ENCODE measurements around the gene PLEKHA7. TPM values are rescaled to one million over a fixed set of nuclear protein-coding genes. Genes with fewer than 3 reads are reported as not detected.

PLEKHA7 gene
- total and polyA plus RNA-seq, 2 of the 4 experiments (the other 2 are of a cell fraction), result 0.12 TPM; not detected in 1

GRCh38 chr11:16817351-16817750 is 196.9 kb downstream of the PLEKHA7 start:
- H3K36me3 ChIP-seq (ENCODE audit: control insufficient read depth, insufficient read depth, low read length), result no peaks in the 10 kb centered on the region
- no peak overlapping the region for H3K23ac ChIP-seq (ENCODE audit: low read depth, low read length)
- no peaks in the 10 kb centered on the region for H3K9me1 ChIP-seq (ENCODE audit: insufficient read depth, low read length)
- H3K27me3 ChIP-seq (ENCODE audit: control insufficient read depth, insufficient read depth, low read length), result peaks cover 48% of the 10 kb centered on the region
- no peak overlapping the region for H3K4me2 ChIP-seq (ENCODE audit: low read depth, low read length)
- no peaks in the 10 kb centered on the region for H3K9me3 ChIP-seq (ENCODE audit: control insufficient read depth, insufficient read depth, low read length)
- dilution Hi-C loops (cut with HindIII; ENCODE audit: low sequenced_read_pairs, unreplicated experiment) (no loop called here), intact Hi-C loops (cut with micrococcal nuclease) (no loop called here), in situ Hi-C loops (cut with MboI; ENCODE audit: low sequenced_read_pairs) (no loop called here)
- H2AK5ac ChIP-seq (ENCODE audit: low read depth, low read length), result no peak overlapping the region
- no peak overlapping the region for H3K18ac ChIP-seq (ENCODE audit: low read depth, low read length)
- ATAC-seq (ENCODE audit: low read depth) (no peak), DNase-seq (no peak)
- CTCF ChIA-PET, result no interaction called here
- no peaks in the 10 kb centered on the region for H3K79me1 ChIP-seq (ENCODE audit: low read depth in 1 of 2, low read length in 2 of 2)
- H4K8ac ChIP-seq (ENCODE audit: low read depth in 2 of 2, low read length in 2 of 2), result no peak overlapping the region
- H4K91ac ChIP-seq (ENCODE audit: insufficient read depth, low read depth, low read length), result no peak overlapping the region
- BruUV-seq (replicated peaks), result no TSS peak
- H3K4ac ChIP-seq (ENCODE audit: low read depth, low read length), result no peak overlapping the region
- no peaks in the 10 kb centered on the region for H4K20me1 ChIP-seq (ENCODE audit: insufficient read depth, low read length)
- H2BK20ac ChIP-seq (ENCODE audit: low read depth, low read length), result no peak overlapping the region
- TF ChIP-seq ELK1 (IDR thresholded peaks at IDR 0.05; ENCODE audit: borderline replicate concordance, low read depth, low read length) (no peak), USF2 (IDR thresholded peaks at IDR 0.05; ENCODE audit: low read depth, low read length) (no peak)
- H2AFZ ChIP-seq (replicated peaks; ENCODE audit: low read length, poor library complexity), result no peak overlapping the region
- H3K14ac ChIP-seq (replicated peaks; ENCODE audit: low read depth, low read length), result no peak overlapping the region
- WGBS, 2 experiments (ENCODE audit: extremely low coverage in 2 of 2, insufficient read length in 1 of 2), result no CpG with 5 or more reads among the region's 4 CpGs
- no peak overlapping the region for H2BK15ac ChIP-seq (ENCODE audit: low read depth, low read length)
- H2BK120ac ChIP-seq (ENCODE audit: low read depth, low read length), result no peak overlapping the region
- no peaks in the 10 kb centered on the region for H3K4me1 ChIP-seq (ENCODE audit: control insufficient read depth, insufficient read depth, low read length)
- no peak overlapping the region for H3K27ac ChIP-seq (ENCODE audit: insufficient read depth, low read length)
- H2BK5ac ChIP-seq (ENCODE audit: low read depth, low read length, poor library complexity, severe bottlenecking), result no peak overlapping the region
- no peak overlapping the region for H3K9ac ChIP-seq (ENCODE audit: low read depth, low read length)
- no peak overlapping the region for H3K56ac ChIP-seq (ENCODE audit: extremely low read depth, insufficient read depth, low read length)
- H4K5ac ChIP-seq (ENCODE audit: low read depth, low read length), result no peak overlapping the region
- POLR2A ChIA-PET (ENCODE audit: unreplicated experiment), result no interaction called here
- no peak overlapping the region for H2AK9ac ChIP-seq (replicated peaks; ENCODE audit: low read depth, low read length, poor library complexity)
- no peak overlapping the region for H3K4me3 ChIP-seq (ENCODE audit: insufficient read depth, low read depth, low read length)
